Muscle of leg (tissue), 11 donors: Measurements from ENCODE around the gene SLC4A11. TPM values are rescaled to one million over a fixed set of nuclear protein-coding genes. Genes with fewer than 3 reads are reported as not detected.
"Not testable (repeated sequence)": the region's sequence is repeated elsewhere in the genome, so short reads cannot be mapped to it uniquely, and the experiment has no call there.

Source experiments
- DNase-seq: peaks from one replicate; pipeline ENCODE4 v3.0.0; 2013
- H3K27ac ChIP-seq: one replicate; pipeline ENCODE4 v1.5.1; 2013; ENCODE audit warnings: mild to moderate bottlenecking, low read length, control low read depth
- H3K27me3 ChIP-seq: one replicate; pipeline ENCODE4 v1.6.1; 2013; ENCODE audit warnings: low read length; ENCODE audit not compliant: control insufficient read depth, insufficient read depth
- H3K36me3 ChIP-seq: one replicate; pipeline ENCODE4 v1.6.1; 2013; ENCODE audit warnings: low read length; ENCODE audit not compliant: control insufficient read depth, insufficient read depth
- H3K4me1 ChIP-seq: one replicate; pipeline ENCODE4 v1.6.1; 2013; ENCODE audit warnings: low read length; ENCODE audit not compliant: control insufficient read depth, insufficient read depth
- H3K4me3 ChIP-seq: one replicate; pipeline ENCODE4 v1.5.1; 2013; ENCODE audit warnings: low read length, control low read depth
- H3K9me3 ChIP-seq: replicated peaks from 2 replicates; pipeline ENCODE4 v1.6.1; 2013; ENCODE audit warnings: low read depth, low read length; ENCODE audit not compliant: control insufficient read depth
- WGBS: methylation state at CpG from one replicate; pipeline ENCODE4 v1.1.5; 2013; ENCODE audit warnings: missing lambda C conversion rate; ENCODE audit not compliant: insufficient coverage; 5-methylcytosine and 5-hydroxymethylcytosine counted together
- polyA plus RNA-seq, 8 donors: library from polyadenylated mRNA; unstranded; fragments of 120-200 nt; gene quantifications; one replicate each; pipeline versions ENCODE4 v1.2.1 to v1.2.3, GENCODE V29; 2013; ENCODE audit warnings: inconsistent platforms in 1 of 8, low replicate concordance in 1 of 8; ENCODE audit not compliant: insufficient read length in 8 of 8, insufficient read depth in 1 of 8
- total RNA-seq: library from RNA; stranded (reverse); fragments of 120-200 nt; gene quantifications from one replicate; pipeline ENCODE4 v1.2.4, GENCODE V29; 2013

Gene SLC4A11
- total and polyA plus RNA-seq, 9 donors: 0.35 to 1.7 (median 0.65) TPM

DNA sequence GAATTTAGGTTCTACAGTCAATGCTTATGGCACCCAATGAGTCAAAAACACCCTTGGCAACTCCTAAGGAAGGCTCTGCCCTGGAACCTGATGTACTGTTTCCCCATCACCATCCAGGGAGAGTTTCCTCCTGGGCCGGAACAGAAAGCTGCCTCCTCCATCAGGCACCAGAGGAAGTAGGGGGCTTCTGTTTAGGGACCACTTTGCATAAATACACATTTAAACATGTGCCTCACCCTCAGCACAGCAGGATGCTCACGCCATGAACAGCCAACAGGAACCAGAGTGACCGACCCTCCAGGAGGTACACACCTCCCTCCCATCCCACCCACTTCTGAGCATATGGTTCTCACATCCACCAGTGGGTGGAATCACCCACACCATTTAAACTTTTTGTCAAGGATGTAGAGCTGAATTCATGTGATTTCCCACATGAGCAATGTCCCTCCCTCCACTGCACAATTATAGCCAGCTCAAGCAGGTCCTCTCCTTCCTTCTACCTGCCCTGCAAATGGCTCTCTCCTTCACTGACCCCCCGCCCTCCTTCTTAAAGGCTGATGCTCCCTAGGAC lies 49.3 kb downstream of the SLC4A11 start:
- H3K4me3 ChIP-seq: no peak overlapping the region
- H3K27ac ChIP-seq: no peak overlapping the region
- 50% methylated on average over 3 of the region's 4 CpGs for WGBS
- peaks cover 46% of the 10 kb centered on the region for H3K36me3 ChIP-seq
- no peaks in the 10 kb centered on the region for H3K9me3 ChIP-seq
- DNase-seq: no peak
- no peaks in the 10 kb centered on the region for H3K27me3 ChIP-seq
- no peaks in the 10 kb centered on the region for H3K4me1 ChIP-seq

DNA sequence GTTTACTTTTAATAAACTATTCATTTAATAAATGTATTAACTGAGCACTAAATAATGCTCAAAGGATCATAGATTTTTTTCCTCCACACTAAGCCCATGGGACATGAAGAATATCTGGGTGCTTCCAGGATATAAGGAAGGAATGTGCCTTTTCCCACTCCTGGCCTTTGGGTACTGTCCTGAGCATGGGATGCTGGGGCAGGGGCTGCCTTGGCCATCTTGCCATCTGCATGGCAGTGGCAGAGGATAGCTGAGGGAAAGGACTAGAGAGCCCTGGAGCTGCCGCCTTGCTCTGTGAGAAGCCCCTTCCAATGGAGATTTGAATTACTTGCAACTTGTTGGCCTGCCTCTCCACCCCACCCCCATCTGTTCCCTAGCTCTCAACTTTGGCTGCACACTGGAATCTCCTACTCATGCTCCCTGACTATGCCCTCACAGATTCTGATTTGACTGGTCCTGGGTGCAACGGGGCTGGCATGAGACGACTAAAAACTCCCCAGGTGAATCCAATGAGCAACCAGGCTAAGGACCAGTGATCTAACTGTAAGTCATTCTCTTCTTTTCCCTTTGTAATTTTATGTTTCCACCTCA lies 50.1 kb downstream of the SLC4A11 start:
- H3K4me1 ChIP-seq: no peaks in the 10 kb centered on the region
- DNase-seq: no peak
- peaks cover 38% of the 10 kb centered on the region for H3K36me3 ChIP-seq
- H3K9me3 ChIP-seq: no peaks in the 10 kb centered on the region
- H3K27me3 ChIP-seq: no peaks in the 10 kb centered on the region
- H3K4me3 ChIP-seq: no peak overlapping the region
- 62% methylated on average over 3 of the region's 3 CpGs for WGBS
- H3K27ac ChIP-seq: no peak overlapping the region

DNA sequence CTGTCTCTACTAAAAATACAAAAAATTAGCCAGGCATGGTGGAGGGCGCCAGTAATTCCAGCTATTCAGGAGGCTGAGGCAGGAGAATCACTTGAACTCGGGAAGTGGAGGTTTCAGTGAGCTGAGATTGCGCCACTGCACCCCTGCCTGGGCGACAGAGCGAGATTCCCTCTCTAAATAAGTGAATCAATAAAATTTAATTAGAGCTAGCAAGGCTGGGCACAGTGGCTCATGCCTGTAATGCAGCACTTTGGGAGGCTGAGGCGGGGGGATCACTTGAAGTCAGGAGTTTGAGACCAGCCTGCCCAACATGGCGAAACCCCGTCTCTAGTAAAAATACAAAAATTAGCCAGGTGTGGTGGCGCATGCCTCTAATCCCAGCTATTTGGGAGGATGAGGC lies 51.1 kb downstream of the SLC4A11 start:
- peaks cover 29% of the 10 kb centered on the region for H3K36me3 ChIP-seq
- H3K4me3 ChIP-seq, H3K27ac ChIP-seq, H3K4me1 ChIP-seq, H3K9me3 ChIP-seq, H3K27me3 ChIP-seq, DNase-seq: not testable (repeated sequence)
- 94% methylated on average over 6 of the region's 9 CpGs for WGBS

DNA sequence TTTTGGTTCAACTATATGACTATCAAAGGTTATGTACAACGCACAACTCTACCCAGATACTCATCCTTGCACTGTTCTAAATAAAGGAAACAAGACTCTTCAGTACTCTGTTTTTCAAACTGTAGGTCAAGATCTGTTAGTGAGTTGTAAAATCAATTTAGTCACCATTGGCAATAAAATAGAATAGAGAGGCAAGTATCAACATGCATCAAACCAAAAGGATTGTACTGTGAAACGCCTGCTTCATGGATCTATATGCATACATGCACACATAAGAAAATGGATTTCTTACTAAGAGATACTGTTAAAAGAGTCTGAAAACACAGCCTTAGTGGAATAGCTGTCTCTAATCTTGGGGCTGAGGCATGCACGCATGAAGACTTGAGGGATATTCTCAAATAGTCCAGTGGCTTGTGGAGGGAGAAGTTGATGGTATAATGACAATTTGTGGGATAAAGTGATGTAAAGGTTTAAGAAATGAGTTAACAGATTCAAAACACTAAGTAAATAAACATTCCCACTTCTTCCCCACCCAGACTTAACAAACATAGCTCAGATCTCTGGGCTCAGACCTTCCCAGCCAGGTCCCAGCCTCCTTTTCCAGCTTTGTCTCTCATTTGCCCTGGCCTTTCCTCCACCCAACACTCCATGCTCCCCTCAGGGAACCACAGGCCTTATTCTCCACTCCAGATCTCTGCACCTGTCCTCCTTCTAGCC lies 54.9 kb downstream of the SLC4A11 start:
- H3K27ac ChIP-seq: no peak overlapping the region
- H3K36me3 ChIP-seq: no peaks in the 10 kb centered on the region
- 100% methylated on average over 1 of the region's 3 CpGs for WGBS
- no peaks in the 10 kb centered on the region for H3K27me3 ChIP-seq
- H3K4me3 ChIP-seq: no peak overlapping the region
- H3K9me3 ChIP-seq: no peaks in the 10 kb centered on the region
- no peaks in the 10 kb centered on the region for H3K4me1 ChIP-seq
- no peak for DNase-seq

DNA sequence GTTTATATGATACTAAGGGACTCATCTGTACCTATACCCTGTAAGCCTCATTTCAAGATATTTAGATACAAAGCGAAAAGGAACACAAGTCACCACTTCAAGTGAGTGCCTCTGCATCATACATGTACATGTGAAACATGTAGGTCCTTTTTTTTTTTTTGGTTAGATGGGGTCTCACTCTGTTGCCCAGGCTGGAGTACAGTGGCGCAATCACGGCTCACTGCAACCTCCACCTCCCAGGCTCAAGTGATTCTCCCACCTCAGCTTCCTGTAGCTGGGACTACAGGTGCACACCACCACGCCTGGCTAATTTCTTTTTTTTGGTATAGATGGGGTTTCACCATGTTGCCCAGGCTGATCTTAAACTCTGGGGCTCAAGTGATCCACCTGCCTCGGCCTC lies 56.6 kb downstream of the SLC4A11 start:
- H3K36me3 ChIP-seq, H3K4me3 ChIP-seq, H3K9me3 ChIP-seq, DNase-seq, H3K27me3 ChIP-seq, H3K27ac ChIP-seq, H3K4me1 ChIP-seq: not testable (repeated sequence)
- WGBS: no CpG with 5 or more reads among the region's 5 CpGs

DNA sequence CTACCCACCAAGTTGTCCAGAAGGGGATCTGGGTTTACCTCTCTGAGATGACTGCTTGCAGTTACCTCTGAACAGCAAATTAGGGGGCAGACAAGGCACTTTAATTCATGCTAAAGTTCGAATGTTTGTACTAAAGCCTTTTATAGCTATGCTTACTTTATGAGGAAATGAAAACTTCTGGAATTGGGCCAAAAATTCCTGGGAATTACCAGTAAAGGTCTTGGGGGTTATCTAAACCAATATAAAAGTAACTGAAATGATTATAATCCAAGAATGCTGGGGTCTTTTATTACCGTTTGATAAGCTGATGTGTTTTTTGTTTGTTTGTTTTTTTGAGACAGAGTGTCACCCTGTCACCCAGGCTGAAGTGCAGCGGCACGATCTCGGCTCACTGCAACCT lies 57.7 kb downstream of the SLC4A11 start:
- H3K9me3 ChIP-seq: no peaks in the 10 kb centered on the region
- H3K27me3 ChIP-seq: peaks cover 2% of the 10 kb centered on the region
- no peak overlapping the region for H3K4me3 ChIP-seq
- no peak for DNase-seq
- H3K36me3 ChIP-seq: no peaks in the 10 kb centered on the region
- H3K27ac ChIP-seq: no peak overlapping the region
- no CpG with 5 or more reads among the region's 5 CpGs for WGBS
- H3K4me1 ChIP-seq: no peaks in the 10 kb centered on the region

DNA sequence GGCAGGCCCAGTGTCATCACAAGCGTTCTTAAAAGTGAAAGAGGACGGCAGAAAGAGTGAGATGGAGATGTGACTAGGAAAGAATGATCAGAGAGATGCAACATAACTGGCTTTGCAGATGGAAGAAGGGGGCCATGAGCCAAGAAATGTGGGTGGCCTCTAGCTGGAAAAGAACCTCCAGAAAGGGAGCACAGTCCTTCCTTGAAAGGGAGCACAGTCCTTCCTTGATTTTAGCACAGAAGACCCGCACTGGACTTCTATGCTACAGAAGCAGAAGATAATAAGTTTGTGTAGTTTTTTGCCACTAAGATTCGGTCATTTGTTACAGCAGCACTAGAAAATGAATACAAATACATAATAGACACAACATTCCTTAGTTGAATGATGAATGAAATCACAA lies 58.7 kb downstream of the SLC4A11 start:
- peaks cover 3% of the 10 kb centered on the region for H3K27me3 ChIP-seq
- H3K27ac ChIP-seq: no peak overlapping the region
- H3K4me1 ChIP-seq: no peaks in the 10 kb centered on the region
- DNase-seq: no peak
- 32% methylated on average over 2 of the region's 4 CpGs for WGBS
- H3K36me3 ChIP-seq: no peaks in the 10 kb centered on the region
- H3K9me3 ChIP-seq: no peaks in the 10 kb centered on the region
- no peak overlapping the region for H3K4me3 ChIP-seq

DNA sequence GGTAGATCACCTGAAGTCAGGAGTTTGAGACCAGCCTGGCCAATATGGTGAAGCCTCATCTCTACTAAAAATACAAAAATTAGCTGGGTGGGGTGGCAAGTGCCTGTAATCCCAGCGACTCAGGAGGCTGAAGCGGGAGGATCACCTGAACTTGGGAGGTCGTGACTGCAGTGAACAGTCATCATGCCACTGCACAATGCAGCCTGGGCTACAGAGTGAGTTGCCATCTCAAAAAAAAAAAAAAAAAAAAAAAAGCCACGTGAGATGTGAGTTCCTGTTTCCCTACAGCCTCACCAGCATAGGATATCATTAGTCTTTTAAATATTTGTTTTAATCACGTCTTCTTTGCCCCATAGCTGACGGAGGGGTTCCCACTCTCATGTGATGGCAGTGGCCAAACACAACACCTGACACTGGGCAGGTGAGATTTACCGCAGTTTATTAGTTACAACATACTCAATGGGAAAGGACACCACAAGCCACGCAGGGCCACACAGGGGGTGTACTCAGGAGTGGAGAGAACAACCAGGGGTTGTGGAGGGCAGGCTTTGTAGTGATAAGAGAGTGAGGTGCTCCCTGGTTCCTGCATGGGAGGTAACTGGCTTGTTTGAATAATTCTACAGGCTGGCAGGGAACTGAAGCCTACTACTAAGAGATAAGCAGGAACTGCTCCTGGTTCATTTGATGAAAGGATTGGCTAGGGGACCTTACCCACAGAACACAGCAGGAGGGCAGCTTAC lies 61.1 kb downstream of the SLC4A11 start:
- H3K36me3 ChIP-seq: no peaks in the 10 kb centered on the region
- H3K27me3 ChIP-seq: peaks cover 15% of the 10 kb centered on the region
- peaks cover 10% of the 10 kb centered on the region for H3K4me1 ChIP-seq
- H3K9me3 ChIP-seq: no peaks in the 10 kb centered on the region
- no peak overlapping the region for H3K27ac ChIP-seq
- no CpG with 5 or more reads among the region's 8 CpGs for WGBS
- no peak for DNase-seq
- no peak overlapping the region for H3K4me3 ChIP-seq
